ENCODE data around the gene BBS5. TPM values are rescaled to one million over a fixed set of nuclear protein-coding genes. Genes with fewer than 3 reads are reported as not detected.
"Not testable (repeated sequence)": the region's sequence is repeated elsewhere in the genome, so short reads cannot be mapped to it uniquely, and the experiment has no call there.

The BBS5 gene
- total RNA-seq, 2 donors from 2014 or later = 7.7 to 14.7 TPM

DNA sequence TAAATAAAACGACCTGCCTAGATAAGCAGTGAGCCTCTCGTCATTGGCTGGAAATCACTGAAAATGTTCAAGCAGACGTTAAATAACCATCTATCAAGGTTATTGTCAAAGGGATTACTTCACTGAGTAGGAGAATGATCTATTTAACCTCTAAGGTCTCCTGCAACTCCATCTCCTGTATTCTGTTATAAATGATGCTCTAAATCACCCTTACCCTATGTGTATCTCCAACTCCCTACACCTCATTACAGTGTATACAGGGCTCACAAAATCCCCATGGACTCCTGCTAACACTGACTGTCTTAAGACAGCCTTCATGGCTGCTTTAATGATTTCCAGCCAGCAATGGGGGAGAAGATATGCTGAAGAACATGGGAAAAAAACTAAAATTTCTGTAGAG, 31.0 kb upstream of the BBS5 start:
- intact Hi-C loops (cut with DNase I) = no loop called here
- Histone ChIP-seq H3K27ac (no peak overlapping the region), H3K9me3 (no peaks in the 10 kb centered on the region), H3K4me1 (replicated peaks) (no peaks in the 10 kb centered on the region), H3K36me3 (no peaks in the 10 kb centered on the region), H3K4me3 (no peak overlapping the region), H3K27me3 (replicated peaks; ENCODE audit: insufficient read depth) (no peaks in the 10 kb centered on the region)
- TF ChIP-seq, protein P1, sequence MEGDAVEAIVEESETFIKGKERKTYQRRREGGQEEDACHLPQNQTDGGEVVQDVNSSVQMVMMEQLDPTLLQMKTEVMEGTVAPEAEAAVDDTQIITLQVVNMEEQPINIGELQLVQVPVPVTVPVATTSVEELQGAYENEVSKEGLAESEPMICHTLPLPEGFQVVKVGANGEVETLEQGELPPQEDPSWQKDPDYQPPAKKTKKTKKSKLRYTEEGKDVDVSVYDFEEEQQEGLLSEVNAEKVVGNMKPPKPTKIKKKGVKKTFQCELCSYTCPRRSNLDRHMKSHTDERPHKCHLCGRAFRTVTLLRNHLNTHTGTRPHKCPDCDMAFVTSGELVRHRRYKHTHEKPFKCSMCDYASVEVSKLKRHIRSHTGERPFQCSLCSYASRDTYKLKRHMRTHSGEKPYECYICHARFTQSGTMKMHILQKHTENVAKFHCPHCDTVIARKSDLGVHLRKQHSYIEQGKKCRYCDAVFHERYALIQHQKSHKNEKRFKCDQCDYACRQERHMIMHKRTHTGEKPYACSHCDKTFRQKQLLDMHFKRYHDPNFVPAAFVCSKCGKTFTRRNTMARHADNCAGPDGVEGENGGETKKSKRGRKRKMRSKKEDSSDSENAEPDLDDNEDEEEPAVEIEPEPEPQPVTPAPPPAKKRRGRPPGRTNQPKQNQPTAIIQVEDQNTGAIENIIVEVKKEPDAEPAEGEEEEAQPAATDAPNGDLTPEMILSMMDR (IDR thresholded peaks at IDR 0.05) = no peak
- TF ChIP-seq POLR2A (IDR thresholded peaks at IDR 0.05) (no peak), POLR2AphosphoS5 (IDR thresholded peaks at IDR 0.05) (no peak)
- no peak for DNase-seq (ENCODE audit: low spot score)
- 61% methylated on average over 3 of the region's 3 CpGs for WGBS

DNA sequence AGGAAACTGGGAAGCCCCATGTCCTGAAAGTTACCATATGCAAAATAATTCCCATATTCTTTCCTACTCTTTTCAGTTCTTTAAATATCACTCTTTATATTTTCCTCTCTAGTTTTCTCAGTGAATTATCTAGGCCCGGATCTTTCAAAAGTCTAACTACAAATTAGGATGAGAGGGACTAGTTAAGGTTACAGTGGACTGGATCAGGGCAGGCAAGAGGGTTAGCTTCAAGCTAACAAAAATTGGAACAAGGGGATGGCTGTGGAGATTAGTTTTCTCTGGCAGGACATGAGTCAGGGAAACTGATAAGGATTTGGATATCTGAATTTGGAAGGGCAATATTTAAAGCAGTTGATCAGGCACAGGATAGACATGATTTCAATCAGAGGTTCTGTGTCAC, 30.4 kb upstream of the BBS5 start:
- H3K27ac ChIP-seq = no peak overlapping the region
- TF ChIP-seq POLR2A (IDR thresholded peaks at IDR 0.05) (no peak), POLR2AphosphoS5 (IDR thresholded peaks at IDR 0.05) (no peak)
- TF ChIP-seq, protein P1 (IDR thresholded peaks at IDR 0.05) = no peak
- H3K9me3 ChIP-seq = no peaks in the 10 kb centered on the region
- no peak for DNase-seq (ENCODE audit: low spot score)
- no peaks in the 10 kb centered on the region for H3K27me3 ChIP-seq (replicated peaks; ENCODE audit: insufficient read depth)
- WGBS = 95% methylated on average over 1 of the region's 1 CpG
- H3K36me3 ChIP-seq = no peaks in the 10 kb centered on the region
- no peak overlapping the region for H3K4me3 ChIP-seq
- no peaks in the 10 kb centered on the region for H3K4me1 ChIP-seq (replicated peaks)
- intact Hi-C loops (cut with DNase I) = no loop called here

DNA sequence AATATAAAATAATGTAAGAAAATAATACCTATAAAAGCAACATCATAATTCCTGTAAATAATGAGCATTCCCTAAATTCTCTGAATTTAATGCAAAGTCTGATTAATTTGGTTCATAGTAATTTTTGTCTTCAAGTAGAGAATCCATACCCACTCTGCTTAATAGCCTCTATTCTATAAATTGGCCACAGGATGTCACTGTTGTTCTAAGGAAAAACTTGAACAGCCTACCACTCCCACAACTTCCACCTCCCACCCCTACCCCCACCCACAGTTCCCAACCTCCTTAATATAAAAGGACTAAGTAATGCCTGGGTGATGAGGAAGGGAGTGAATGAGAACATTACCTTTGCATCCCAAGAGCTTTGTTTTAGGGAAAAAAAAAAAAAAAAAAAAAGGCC, 27.2 kb upstream of the BBS5 start:
- intact Hi-C loops (cut with DNase I) = no loop called here

DNA sequence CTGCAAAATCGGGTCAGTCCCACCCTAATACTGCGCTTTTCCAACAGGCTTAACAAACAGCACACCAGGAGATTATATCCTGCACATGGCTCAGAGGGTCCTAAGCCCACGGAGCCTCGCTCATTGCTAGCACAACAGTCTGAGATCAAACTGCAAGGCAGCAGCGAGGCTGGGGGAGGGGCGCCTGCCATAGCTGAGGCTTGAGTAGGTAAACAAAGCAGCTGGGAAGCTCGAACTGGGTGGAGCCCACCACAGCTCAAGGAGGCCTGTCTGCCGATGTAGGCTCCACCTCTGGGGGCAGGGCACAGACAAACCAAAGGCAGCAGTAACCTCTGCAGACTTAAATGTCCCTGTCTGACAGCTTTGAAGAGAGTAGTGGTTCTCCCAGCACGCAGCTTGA, 26.2 kb upstream of the BBS5 start:
- H3K4me1 ChIP-seq (replicated peaks); intact Hi-C loops (cut with DNase I); H3K27ac ChIP-seq; H3K9me3 ChIP-seq; H3K4me3 ChIP-seq; H3K36me3 ChIP-seq; H3K27me3 ChIP-seq (replicated peaks; ENCODE audit: insufficient read depth); DNase-seq (ENCODE audit: low spot score): not testable (repeated sequence)
- WGBS = 93% methylated on average over 9 of the region's 9 CpGs

More for the DNA sequence above, 27.2 kb upstream of the BBS5 start:
- Histone ChIP-seq H3K9me3 (no peaks in the 10 kb centered on the region), H3K4me3 (no peak overlapping the region), H3K4me1 (replicated peaks) (no peaks in the 10 kb centered on the region), H3K27me3 (replicated peaks; ENCODE audit: insufficient read depth) (no peaks in the 10 kb centered on the region), H3K27ac (no peak overlapping the region), H3K36me3 (no peaks in the 10 kb centered on the region)
- DNase-seq (ENCODE audit: low spot score) = no peak
- TF ChIP-seq, protein P1 (IDR thresholded peaks at IDR 0.05) = peak in 2 of 4 experiments; percentile 40 to 48
- TF ChIP-seq POLR2A (IDR thresholded peaks at IDR 0.05) (no peak), POLR2AphosphoS5 (IDR thresholded peaks at IDR 0.05) (no peak)

DNA sequence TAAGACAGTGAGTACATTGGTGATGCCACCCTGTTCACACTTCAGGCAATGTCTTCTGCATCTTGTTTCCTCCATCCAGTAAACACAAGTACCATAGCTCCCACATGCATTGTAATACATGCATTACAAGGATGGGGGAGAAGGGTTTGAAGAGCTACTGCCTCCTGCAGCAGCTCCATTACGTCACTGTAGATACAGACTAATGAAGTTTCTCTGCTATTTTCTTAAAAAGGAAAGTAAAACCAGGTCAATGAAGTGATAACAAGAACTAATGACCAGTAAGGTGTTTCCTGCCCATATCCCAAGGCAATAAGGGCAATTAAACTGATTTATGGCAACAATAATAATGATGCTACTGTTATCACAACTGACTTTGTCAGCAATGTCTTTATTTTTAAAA, 18.2 kb upstream of the BBS5 start:
- no peak for DNase-seq (ENCODE audit: low spot score)
- H3K4me3 ChIP-seq = no peak overlapping the region
- intact Hi-C loops (cut with DNase I) = no loop called here
- H3K27ac ChIP-seq = no peak overlapping the region
- no peak for TF ChIP-seq POLR2A (IDR thresholded peaks at IDR 0.05)
- TF ChIP-seq, protein P1 (IDR thresholded peaks at IDR 0.05) = no peak
- TF ChIP-seq POLR2AphosphoS5 (IDR thresholded peaks at IDR 0.05) = no peak
- no peaks in the 10 kb centered on the region for H3K9me3 ChIP-seq
- 86% methylated on average over 1 of the region's 1 CpG for WGBS
- no peaks in the 10 kb centered on the region for H3K36me3 ChIP-seq
- H3K27me3 ChIP-seq (replicated peaks; ENCODE audit: insufficient read depth) = no peaks in the 10 kb centered on the region
- no peaks in the 10 kb centered on the region for H3K4me1 ChIP-seq (replicated peaks)

Data from prostate gland (tissue), 2 donors.